Hepatocyte (in vitro differentiated cells): ENCODE measurements around the gene SCYGR4. TPM values are rescaled to one million over a fixed set of nuclear protein-coding genes. Genes with fewer than 3 reads are reported as not detected.

ENCODE experiments used
- DNase-seq: peaks from one replicate; pipeline ENCODE4 v3.0.0-alpha.2; 2016; ENCODE audit warnings: low spot score
- H2AFZ ChIP-seq: fragments of 200-600 bp; sonication (generic); 2 replicates; pipeline ENCODE4 v1.6.0; 2016; ENCODE audit warnings: antibody characterized with exemption, mild to moderate bottlenecking
- H3K27ac ChIP-seq: fragments of 200-600 bp; sonication (generic); 2 replicates; pipeline ENCODE4 v1.5.1; 2016; ENCODE audit warnings: mild to moderate bottlenecking
- H3K27me3 ChIP-seq: fragments of 200-600 bp; sonication (generic); 2 replicates; pipeline ENCODE4 v1.6.1; 2016
- H3K36me3 ChIP-seq: fragments of 200-600 bp; sonication (generic); replicated peaks from 2 replicates; pipeline ENCODE4 v1.5.1; 2016; ENCODE audit warnings: low read depth; ENCODE audit not compliant: insufficient read depth
- H3K4me1 ChIP-seq: fragments of 200-600 bp; sonication (generic); 2 replicates; pipeline ENCODE4 v1.5.1; 2016; ENCODE audit warnings: mild to moderate bottlenecking, moderate library complexity; ENCODE audit not compliant: insufficient read depth
- H3K4me2 ChIP-seq: fragments of 200-600 bp; sonication (generic); 2 replicates; pipeline ENCODE4 v1.6.0; 2016
- H3K4me3 ChIP-seq: fragments of 200-600 bp; sonication (generic); 2 replicates; pipeline ENCODE4 v1.5.1; 2016; ENCODE audit warnings: mild to moderate bottlenecking
- H3K79me2 ChIP-seq: fragments of 200-600 bp; sonication (generic); 2 replicates; pipeline ENCODE4 v1.6.0; 2017; ENCODE audit warnings: mild to moderate bottlenecking
- H3K9me2 ChIP-seq: fragments of 200-600 bp; sonication (generic); replicated peaks from 2 replicates; pipeline ENCODE4 v1.6.0; 2017; ENCODE audit warnings: mild to moderate bottlenecking; ENCODE audit not compliant: insufficient read depth
- H3K9me3 ChIP-seq: fragments of 200-600 bp; sonication (generic); 2 replicates; pipeline ENCODE4 v1.5.1; 2016; ENCODE audit warnings: low read depth, mild to moderate bottlenecking
- H4K20me1 ChIP-seq: fragments of 200-600 bp; sonication (generic); 2 replicates; pipeline ENCODE4 v1.6.0; 2016; ENCODE audit warnings: mild to moderate bottlenecking; ENCODE audit not compliant: insufficient read depth, poor library complexity, severe bottlenecking
- CTCF ChIP-seq: fragments of 200-600 bp; sonication (generic); IDR thresholded peaks from 2 replicates; pipeline ENCODE4 v1.5.1; 2016; ENCODE audit warnings: antibody characterized with exemption, mild to moderate bottlenecking; ENCODE audit not compliant: poor library complexity
- EZH2 ChIP-seq: fragments of 200-600 bp; sonication (generic); IDR thresholded peaks from 2 replicates; pipeline ENCODE4 v1.6.1; 2016; ENCODE audit warnings: antibody characterized with exemption, mild to moderate bottlenecking, borderline replicate concordance
- EZH2phosphoT487 ChIP-seq: fragments of 200-600 bp; sonication (generic); IDR thresholded peaks from one replicate; pipeline ENCODE4 v1.6.1; 2018; ENCODE audit warnings: antibody characterized with exemption, mild to moderate bottlenecking, low read depth, moderate library complexity; ENCODE audit not compliant: unreplicated experiment, severe bottlenecking
- WGBS: methylation state at CpG from one replicate; pipeline ENCODE4 v1.1.6; 2016; ENCODE audit warnings: low lambda C conversion rate; ENCODE audit errors: missing lambda C conversion rate; 5-methylcytosine and 5-hydroxymethylcytosine counted together
- polyA plus RNA-seq: library from polyadenylated mRNA; unstranded; fragments of >200 nt; fragmentation: Nextera tagmentation; extraction: Ambion mirVana; gene quantifications from 2 replicates; pipeline ENCODE4 v1.2.1, GENCODE V29; 2016
- total RNA-seq: library from RNA; depleted of rRNA; stranded (reverse); fragments of >200 nt; gene quantifications from 2 replicates; pipeline ENCODE4 v1.2.3, GENCODE V29; 2014

Gene SCYGR4
- total and polyA plus RNA-seq, 2 experiments from 2014 or later = not detected

DNA sequence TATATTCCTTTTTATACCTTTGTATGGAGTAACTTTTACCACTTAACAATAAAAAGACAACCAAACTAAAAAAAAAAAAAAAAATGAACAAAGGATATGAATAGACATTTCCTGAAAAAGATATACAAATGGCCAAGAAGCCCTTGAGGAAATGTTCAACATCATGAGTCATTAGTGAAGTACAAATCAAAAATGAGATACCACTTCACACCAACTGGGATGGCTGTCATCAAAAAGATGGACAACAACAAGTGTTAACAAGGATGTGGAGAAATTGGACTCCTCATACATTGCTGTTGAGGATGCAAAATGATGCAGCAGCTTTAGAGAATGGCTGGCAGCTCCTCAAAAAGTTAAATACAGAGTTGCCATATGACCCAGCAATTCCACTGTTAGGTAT, 41.2 kb upstream of the SCYGR4 start:
- Histone ChIP-seq H3K9me2 (no peaks in the 10 kb centered on the region), H3K79me2 (no peaks in the 10 kb centered on the region), H3K27me3 (no peaks in the 10 kb centered on the region), H3K27ac (no peak overlapping the region), H3K4me1 (no peaks in the 10 kb centered on the region), H4K20me1 (no peaks in the 10 kb centered on the region), H3K9me3 (no peaks in the 10 kb centered on the region), H3K4me2 (no peak overlapping the region), H3K36me3 (no peaks in the 10 kb centered on the region), H2AFZ (no peak overlapping the region), H3K4me3 (no peak overlapping the region)
- TF ChIP-seq CTCF (no peak), EZH2 (no peak), EZH2phosphoT487 (no peak)
- DNase-seq = no peak

GRCh38 chr2:227576812-227577211, 40.5 kb upstream of the SCYGR4 start:
- Histone ChIP-seq H4K20me1 (no peaks in the 10 kb centered on the region), H3K27ac (no peak overlapping the region), H2AFZ (no peak overlapping the region), H3K79me2 (no peaks in the 10 kb centered on the region), H3K9me2 (no peaks in the 10 kb centered on the region), H3K36me3 (no peaks in the 10 kb centered on the region), H3K4me1 (no peaks in the 10 kb centered on the region), H3K4me3 (no peak overlapping the region), H3K4me2 (no peak overlapping the region), H3K27me3 (no peaks in the 10 kb centered on the region), H3K9me3 (no peaks in the 10 kb centered on the region)
- WGBS = 82% methylated on average over 2 of the region's 2 CpGs
- TF ChIP-seq EZH2phosphoT487 = no peak
- TF ChIP-seq EZH2 = no peak
- TF ChIP-seq CTCF = no peak
- no peak for DNase-seq

GRCh38 chr2:227577555-227577954, 39.7 kb upstream of the SCYGR4 start:
- no peaks in the 10 kb centered on the region for H3K9me2 ChIP-seq
- DNase-seq = no peak
- H3K4me1 ChIP-seq = no peaks in the 10 kb centered on the region
- no peak overlapping the region for H3K27ac ChIP-seq
- no peaks in the 10 kb centered on the region for H3K9me3 ChIP-seq
- no peak overlapping the region for H2AFZ ChIP-seq
- no peak overlapping the region for H3K4me3 ChIP-seq
- no peaks in the 10 kb centered on the region for H4K20me1 ChIP-seq
- TF ChIP-seq EZH2 (no peak), CTCF (no peak), EZH2phosphoT487 (no peak)
- no peaks in the 10 kb centered on the region for H3K36me3 ChIP-seq
- H3K4me2 ChIP-seq = no peak overlapping the region
- whole genome bisulfite sequencing = 45% methylated on average over 2 of the region's 2 CpGs
- no peaks in the 10 kb centered on the region for H3K27me3 ChIP-seq
- H3K79me2 ChIP-seq = no peaks in the 10 kb centered on the region

DNA sequence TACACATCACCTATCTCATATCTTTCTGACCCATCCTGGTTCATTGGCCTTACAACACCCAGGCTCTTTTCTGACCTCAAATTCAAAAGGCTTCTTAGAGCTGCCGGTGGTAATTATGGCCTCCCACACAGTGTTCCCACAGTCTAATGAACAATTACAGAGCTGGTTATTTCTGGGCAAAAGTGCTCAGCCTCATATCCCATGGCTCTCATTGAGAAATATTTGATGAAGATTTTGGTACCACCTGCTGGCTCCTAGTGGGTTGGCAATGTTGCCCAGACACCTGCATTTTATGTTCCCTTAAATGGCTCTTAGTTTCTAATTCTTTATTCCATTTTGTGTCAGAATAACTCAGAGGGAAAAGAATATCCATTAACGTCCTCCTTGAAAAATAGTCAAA, 38.7 kb upstream of the SCYGR4 start:
- Histone ChIP-seq H3K9me3 (no peaks in the 10 kb centered on the region), H3K4me3 (no peak overlapping the region), H3K4me1 (no peaks in the 10 kb centered on the region), H3K79me2 (no peaks in the 10 kb centered on the region), H3K9me2 (no peaks in the 10 kb centered on the region), H2AFZ (no peak overlapping the region), H4K20me1 (no peaks in the 10 kb centered on the region), H3K27me3 (no peaks in the 10 kb centered on the region), H3K27ac (no peak overlapping the region), H3K36me3 (no peaks in the 10 kb centered on the region), H3K4me2 (no peak overlapping the region)
- WGBS = 79% methylated on average over 2 of the region's 2 CpGs
- no peak for TF ChIP-seq CTCF
- TF ChIP-seq EZH2phosphoT487 = no peak
- no peak for TF ChIP-seq EZH2
- no peak for DNase-seq
